Body of pancreas (tissue), 4 donors: ENCODE results near the gene CYP4F2.

Source experiments
- POLR2A ChIP-seq, 3 donors: fragments of 450-650 bp; IDR thresholded peaks; one replicate each; pipeline ENCODE4 v1.6.1; 2016; ENCODE audit warnings: antibody characterized with exemption in 3 of 3, mild to moderate bottlenecking in 2 of 3
- TF ChIP-seq, protein P1 (sequence below), 7 experiments: fragments of 450-650 bp in 4 of 7; fragments of 200-600 bp in 3 of 7; sonication (generic) in 3 of 7; IDR thresholded peaks; one replicate each; pipeline ENCODE4 v1.5.1; 2016 to 2019; ENCODE audit warnings: antibody characterized with exemption in 7 of 7

DNA sequence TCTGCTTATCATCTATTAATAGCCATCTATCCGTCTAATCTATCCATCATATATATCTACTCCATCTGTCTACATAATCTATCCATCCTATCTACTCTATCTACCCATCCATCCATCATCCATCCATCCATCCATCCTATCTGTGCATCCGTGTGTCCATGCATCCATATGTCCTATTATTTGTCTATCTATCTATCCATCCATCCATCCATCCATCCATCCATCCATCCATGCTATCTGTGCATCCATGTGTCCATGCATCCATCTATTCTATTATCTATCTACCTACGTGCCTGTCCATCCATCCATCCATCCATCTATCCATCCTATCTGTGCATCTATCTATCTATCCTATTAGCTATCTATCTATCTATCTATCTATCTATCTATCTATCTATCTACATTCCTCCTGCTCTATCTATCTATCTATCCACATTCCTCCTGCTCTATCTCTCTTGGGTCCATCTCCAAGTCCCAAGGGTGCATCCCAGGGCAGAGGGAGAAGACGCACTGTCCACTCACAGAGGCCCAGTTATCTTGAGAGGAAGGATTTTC is 1.9 kb downstream of the CYP4F2 start:
- TF ChIP-seq, protein P1, sequence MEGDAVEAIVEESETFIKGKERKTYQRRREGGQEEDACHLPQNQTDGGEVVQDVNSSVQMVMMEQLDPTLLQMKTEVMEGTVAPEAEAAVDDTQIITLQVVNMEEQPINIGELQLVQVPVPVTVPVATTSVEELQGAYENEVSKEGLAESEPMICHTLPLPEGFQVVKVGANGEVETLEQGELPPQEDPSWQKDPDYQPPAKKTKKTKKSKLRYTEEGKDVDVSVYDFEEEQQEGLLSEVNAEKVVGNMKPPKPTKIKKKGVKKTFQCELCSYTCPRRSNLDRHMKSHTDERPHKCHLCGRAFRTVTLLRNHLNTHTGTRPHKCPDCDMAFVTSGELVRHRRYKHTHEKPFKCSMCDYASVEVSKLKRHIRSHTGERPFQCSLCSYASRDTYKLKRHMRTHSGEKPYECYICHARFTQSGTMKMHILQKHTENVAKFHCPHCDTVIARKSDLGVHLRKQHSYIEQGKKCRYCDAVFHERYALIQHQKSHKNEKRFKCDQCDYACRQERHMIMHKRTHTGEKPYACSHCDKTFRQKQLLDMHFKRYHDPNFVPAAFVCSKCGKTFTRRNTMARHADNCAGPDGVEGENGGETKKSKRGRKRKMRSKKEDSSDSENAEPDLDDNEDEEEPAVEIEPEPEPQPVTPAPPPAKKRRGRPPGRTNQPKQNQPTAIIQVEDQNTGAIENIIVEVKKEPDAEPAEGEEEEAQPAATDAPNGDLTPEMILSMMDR (IDR thresholded peaks at IDR 0.05), result no peak
- no peak for TF ChIP-seq POLR2A (IDR thresholded peaks at IDR 0.05)
